Measurements from ENCODE around the gene SPTBN5. TPM values are rescaled to one million over a fixed set of nuclear protein-coding genes. Genes with fewer than 3 reads are reported as not detected.

The SPTBN5 gene
- total RNA-seq, 2 donors from 2014 or later: 2.0 to 2.8 TPM

DNA sequence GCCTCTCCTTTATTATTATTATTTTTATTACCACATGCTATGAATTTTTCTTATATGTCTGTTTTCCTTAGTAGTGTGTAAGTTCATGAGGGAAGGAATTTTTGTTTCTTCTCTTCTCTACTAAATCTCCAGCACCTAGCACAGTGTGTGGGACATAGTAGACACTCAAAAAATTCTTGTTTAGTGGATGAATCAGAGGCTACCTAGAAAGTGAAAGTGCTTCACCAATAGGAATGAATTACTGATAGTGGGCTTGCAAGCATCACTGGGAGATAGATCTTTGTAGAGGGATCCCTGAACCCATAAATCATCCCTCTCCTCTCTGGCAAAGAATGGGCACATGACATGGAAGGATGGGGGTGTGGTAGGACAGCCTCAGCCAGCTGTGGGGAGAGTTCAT is 8.5 kb downstream of the SPTBN5 start:
- no peak overlapping the region for H3K4me3 Mint-ChIP-seq
- no peak overlapping the region for H3K27ac Mint-ChIP-seq
- peaks cover 4% of the 10 kb centered on the region for H3K4me1 ChIP-seq (ENCODE audit: control insufficient read depth, insufficient read depth, low read length)

DNA sequence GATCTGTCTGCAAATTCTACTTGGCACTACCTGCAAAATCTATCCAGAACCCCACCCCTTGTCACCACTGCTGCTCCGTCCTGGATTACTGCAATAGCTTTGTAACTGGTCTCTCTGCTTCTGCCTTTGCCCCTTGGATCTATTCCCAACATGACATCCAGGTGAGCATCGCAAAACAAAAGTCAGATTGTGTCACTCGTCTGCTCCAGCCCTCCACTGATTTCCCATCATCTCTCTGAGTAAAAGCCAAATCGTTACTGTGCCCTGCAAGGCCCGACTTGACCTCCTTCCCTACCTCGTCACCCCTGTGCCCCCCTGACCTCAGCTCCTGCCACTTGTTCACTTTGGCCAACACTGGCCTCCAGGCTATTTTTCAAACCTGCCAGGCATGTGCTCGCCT is 9.4 kb downstream of the SPTBN5 start:
- no peak overlapping the region for H3K9ac ChIP-seq (ENCODE audit: extremely low read depth, low read length, poor library complexity, severe bottlenecking)
- 84 to 94% methylated on average over 6 to 7 of the region's 7 CpGs for WGBS, 2 experiments (ENCODE audit: insufficient coverage in 1 of 2, insufficient read length in 1 of 2)
- Mint-ChIP-seq H3K27ac (no peak overlapping the region), H3K4me3 (no peak overlapping the region), H3K27me3 (ENCODE audit: insufficient read depth) (peaks cover 41% of the 10 kb centered on the region), H3K36me3 (ENCODE audit: low read depth) (no peaks in the 10 kb centered on the region), H3K4me1 (peaks cover 1% of the 10 kb centered on the region), H3K9me3 (no peaks in the 10 kb centered on the region)
- H3K4me1 ChIP-seq (ENCODE audit: control insufficient read depth, insufficient read depth, low read length): no peaks in the 10 kb centered on the region
- DNase-seq: no peak
- H3K27ac ChIP-seq (ENCODE audit: low read depth, low read length): no peak overlapping the region
- peaks cover 39% of the 10 kb centered on the region for H3K27me3 ChIP-seq (ENCODE audit: control insufficient read depth, insufficient read depth, low read length, poor library complexity, severe bottlenecking)
- H3K36me3 ChIP-seq (ENCODE audit: control insufficient read depth, insufficient read depth, low read length): no peaks in the 10 kb centered on the region
- TF ChIP-seq, protein P1, sequence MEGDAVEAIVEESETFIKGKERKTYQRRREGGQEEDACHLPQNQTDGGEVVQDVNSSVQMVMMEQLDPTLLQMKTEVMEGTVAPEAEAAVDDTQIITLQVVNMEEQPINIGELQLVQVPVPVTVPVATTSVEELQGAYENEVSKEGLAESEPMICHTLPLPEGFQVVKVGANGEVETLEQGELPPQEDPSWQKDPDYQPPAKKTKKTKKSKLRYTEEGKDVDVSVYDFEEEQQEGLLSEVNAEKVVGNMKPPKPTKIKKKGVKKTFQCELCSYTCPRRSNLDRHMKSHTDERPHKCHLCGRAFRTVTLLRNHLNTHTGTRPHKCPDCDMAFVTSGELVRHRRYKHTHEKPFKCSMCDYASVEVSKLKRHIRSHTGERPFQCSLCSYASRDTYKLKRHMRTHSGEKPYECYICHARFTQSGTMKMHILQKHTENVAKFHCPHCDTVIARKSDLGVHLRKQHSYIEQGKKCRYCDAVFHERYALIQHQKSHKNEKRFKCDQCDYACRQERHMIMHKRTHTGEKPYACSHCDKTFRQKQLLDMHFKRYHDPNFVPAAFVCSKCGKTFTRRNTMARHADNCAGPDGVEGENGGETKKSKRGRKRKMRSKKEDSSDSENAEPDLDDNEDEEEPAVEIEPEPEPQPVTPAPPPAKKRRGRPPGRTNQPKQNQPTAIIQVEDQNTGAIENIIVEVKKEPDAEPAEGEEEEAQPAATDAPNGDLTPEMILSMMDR (conservative IDR thresholded peaks at IDR 0.05): no peak
- no peaks in the 10 kb centered on the region for H3K9me3 ChIP-seq (ENCODE audit: control insufficient read depth, low read length)
- H3K4me3 ChIP-seq (ENCODE audit: low read length): no peak overlapping the region

More for the DNA sequence above, 8.5 kb downstream of the SPTBN5 start:
- TF ChIP-seq, protein P1 (conservative IDR thresholded peaks at IDR 0.05): no peak
- Histone ChIP-seq H3K4me3 (ENCODE audit: low read length) (no peak overlapping the region), H3K9ac (ENCODE audit: extremely low read depth, low read length, poor library complexity, severe bottlenecking) (no peak overlapping the region), H3K36me3 (ENCODE audit: control insufficient read depth, insufficient read depth, low read length) (no peaks in the 10 kb centered on the region), H3K27me3 (ENCODE audit: control insufficient read depth, insufficient read depth, low read length, poor library complexity, severe bottlenecking) (peaks cover 30% of the 10 kb centered on the region), H3K27ac (ENCODE audit: low read depth, low read length) (no peak overlapping the region), H3K9me3 (ENCODE audit: control insufficient read depth, low read length) (no peaks in the 10 kb centered on the region)
- Mint-ChIP-seq H3K36me3 (ENCODE audit: low read depth) (no peaks in the 10 kb centered on the region), H3K27me3 (ENCODE audit: insufficient read depth) (peaks cover 34% of the 10 kb centered on the region), H3K9me3 (no peaks in the 10 kb centered on the region), H3K4me1 (peaks cover 3% of the 10 kb centered on the region)
- no peak for DNase-seq

DNA sequence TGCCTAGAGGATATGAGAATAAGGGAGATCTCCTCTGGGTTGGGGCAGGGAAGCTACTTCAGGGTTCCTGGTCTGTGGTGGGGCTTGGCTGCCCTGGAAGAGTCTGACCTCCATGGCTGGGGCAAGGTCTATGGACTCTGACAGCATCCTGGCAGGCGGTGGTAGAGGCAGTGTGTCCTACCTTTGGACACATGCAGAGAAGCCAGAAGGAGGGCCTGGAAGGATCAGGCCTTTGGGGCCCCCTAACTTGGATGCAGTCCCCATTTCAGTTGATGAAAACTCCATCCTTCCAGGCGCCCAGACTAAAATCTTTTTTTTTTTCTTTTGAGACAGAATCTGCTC is 10.4 kb downstream of the SPTBN5 start:
- Histone ChIP-seq H3K4me3 (ENCODE audit: low read length) (no peak overlapping the region), H3K9ac (ENCODE audit: extremely low read depth, low read length, poor library complexity, severe bottlenecking) (no peak overlapping the region), H3K4me1 (ENCODE audit: control insufficient read depth, insufficient read depth, low read length) (no peaks in the 10 kb centered on the region), H3K36me3 (ENCODE audit: control insufficient read depth, insufficient read depth, low read length) (no peaks in the 10 kb centered on the region), H3K27ac (ENCODE audit: low read depth, low read length) (no peak overlapping the region), H3K9me3 (ENCODE audit: control insufficient read depth, low read length) (no peaks in the 10 kb centered on the region), H3K27me3 (ENCODE audit: control insufficient read depth, insufficient read depth, low read length, poor library complexity, severe bottlenecking) (peaks cover 39% of the 10 kb centered on the region)
- Mint-ChIP-seq H3K36me3 (ENCODE audit: low read depth) (no peaks in the 10 kb centered on the region), H3K9me3 (no peaks in the 10 kb centered on the region), H3K4me1 (peaks cover 1% of the 10 kb centered on the region), H3K27ac (no peak overlapping the region), H3K4me3 (no peak overlapping the region), H3K27me3 (ENCODE audit: insufficient read depth) (peaks cover 43% of the 10 kb centered on the region)
- WGBS, 2 experiments (ENCODE audit: insufficient coverage in 1 of 2, insufficient read length in 1 of 2): 90 to 100% methylated on average over 2 of the region's 2 CpGs
- TF ChIP-seq, protein P1 (conservative IDR thresholded peaks at IDR 0.05): no peak
- no peak for DNase-seq
